ENCODE results near the gene SALL4. TPM values are rescaled to one million over a fixed set of nuclear protein-coding genes. Genes with fewer than 3 reads are reported as not detected.

Gene SALL4
- total RNA-seq, 1 experiment from 2014 or later: 279 TPM

DNA sequence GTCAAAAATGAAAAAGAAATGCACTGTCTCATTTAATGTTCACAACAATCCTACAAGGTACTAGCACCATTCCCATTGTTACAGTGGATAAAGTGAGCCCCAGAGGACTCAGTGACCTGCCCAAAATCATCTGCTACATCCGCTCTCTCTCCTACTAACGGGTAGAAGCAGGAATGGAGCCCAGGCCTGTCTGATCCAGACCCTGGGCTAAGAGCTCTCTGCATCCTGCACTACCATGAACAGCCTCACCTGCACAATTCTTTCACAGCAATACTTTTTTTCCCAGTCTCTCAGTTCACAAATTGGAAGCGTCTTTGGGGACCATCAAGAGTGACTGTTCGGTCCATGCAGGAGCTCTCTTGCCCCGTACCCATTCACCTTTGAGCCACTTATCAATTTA, 65.4 kb downstream of the SALL4 start:
- no peak overlapping the region for H4K91ac ChIP-seq (ENCODE audit: insufficient read length, low read depth, low read length)
- H3K36me3 Mint-ChIP-seq (ENCODE audit: insufficient read depth in 1 of 3, low read depth in 3 of 3): no peaks in the 10 kb centered on the region
- no peak overlapping the region for H4K8ac ChIP-seq (replicated peaks; ENCODE audit: insufficient read length, low read depth, low read length)
- no peaks in the 10 kb centered on the region for H3K79me1 ChIP-seq (ENCODE audit: insufficient read depth, low read depth, low read length, poor library complexity, severe bottlenecking)
- no peaks in the 10 kb centered on the region for H3K79me2 ChIP-seq (ENCODE audit: insufficient read depth, low read length)
- H4K5ac ChIP-seq (ENCODE audit: insufficient read length, low read depth, low read length): no peak overlapping the region
- no peak overlapping the region for H3K4me3 Mint-ChIP-seq
- H3K23ac ChIP-seq (ENCODE audit: insufficient read length, low read depth, low read length): no peak overlapping the region
- no peaks in the 10 kb centered on the region for H4K20me1 ChIP-seq (ENCODE audit: control insufficient read depth, insufficient read depth, insufficient read length)
- no peak overlapping the region for H3T11ph ChIP-seq (ENCODE audit: low read length)
- no peaks in the 10 kb centered on the region for H3K23me2 ChIP-seq (ENCODE audit: insufficient read length, low read depth, low read length, poor library complexity, severe bottlenecking)
- no peak overlapping the region for H2BK5ac ChIP-seq (ENCODE audit: insufficient read length, low read length)
- TF ChIP-seq, protein P1, sequence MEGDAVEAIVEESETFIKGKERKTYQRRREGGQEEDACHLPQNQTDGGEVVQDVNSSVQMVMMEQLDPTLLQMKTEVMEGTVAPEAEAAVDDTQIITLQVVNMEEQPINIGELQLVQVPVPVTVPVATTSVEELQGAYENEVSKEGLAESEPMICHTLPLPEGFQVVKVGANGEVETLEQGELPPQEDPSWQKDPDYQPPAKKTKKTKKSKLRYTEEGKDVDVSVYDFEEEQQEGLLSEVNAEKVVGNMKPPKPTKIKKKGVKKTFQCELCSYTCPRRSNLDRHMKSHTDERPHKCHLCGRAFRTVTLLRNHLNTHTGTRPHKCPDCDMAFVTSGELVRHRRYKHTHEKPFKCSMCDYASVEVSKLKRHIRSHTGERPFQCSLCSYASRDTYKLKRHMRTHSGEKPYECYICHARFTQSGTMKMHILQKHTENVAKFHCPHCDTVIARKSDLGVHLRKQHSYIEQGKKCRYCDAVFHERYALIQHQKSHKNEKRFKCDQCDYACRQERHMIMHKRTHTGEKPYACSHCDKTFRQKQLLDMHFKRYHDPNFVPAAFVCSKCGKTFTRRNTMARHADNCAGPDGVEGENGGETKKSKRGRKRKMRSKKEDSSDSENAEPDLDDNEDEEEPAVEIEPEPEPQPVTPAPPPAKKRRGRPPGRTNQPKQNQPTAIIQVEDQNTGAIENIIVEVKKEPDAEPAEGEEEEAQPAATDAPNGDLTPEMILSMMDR (conservative IDR thresholded peaks at IDR 0.05): no peak
- peaks cover 12% of the 10 kb centered on the region in 2 experiments; a peak in 3 of 4 replicates for H3K4me1 Mint-ChIP-seq
- no peak overlapping the region for H2BK15ac ChIP-seq (ENCODE audit: low read depth, low read length)
- no peak overlapping the region for H3K14ac ChIP-seq (ENCODE audit: insufficient read depth, low read length)
- no peaks in the 10 kb centered on the region for H3K9me3 ChIP-seq (ENCODE audit: control insufficient read depth, low read depth, low read length)
- no peaks in the 10 kb centered on the region for H3K27me3 Mint-ChIP-seq (ENCODE audit: low read depth)
- no peaks in the 10 kb centered on the region for H3K27me3 ChIP-seq (ENCODE audit: insufficient read depth, low read length)
- H3K4me1 ChIP-seq (ENCODE audit: insufficient read depth, low read length): no peaks in the 10 kb centered on the region
- no CpG with 5 or more reads among the region's 5 CpGs for WGBS (ENCODE audit: extremely low coverage, insufficient read length, low lambda C conversion rate)
- H3K9me3 Mint-ChIP-seq: no peaks in the 10 kb centered on the region
- no peak overlapping the region for H2AFZ ChIP-seq (ENCODE audit: low read length)
- no peak overlapping the region for H3K56ac ChIP-seq (ENCODE audit: insufficient read length, low read depth, low read length)
- no peak overlapping the region for H3K27ac Mint-ChIP-seq
- no peak for DNase-seq
- no peak overlapping the region for H3K27ac ChIP-seq (ENCODE audit: insufficient read length, low read depth, low read length)
- H2BK12ac ChIP-seq (ENCODE audit: insufficient read length, low read depth, low read length): no peak overlapping the region
- no peak overlapping the region for H3K4me2 ChIP-seq (ENCODE audit: insufficient read depth, insufficient read length, low read length)
- H2BK120ac ChIP-seq (ENCODE audit: low read depth, low read length, poor library complexity, severe bottlenecking): no peak overlapping the region
- no peak overlapping the region for H2AK5ac ChIP-seq (ENCODE audit: insufficient read length, low read length)
- no peak overlapping the region for H3K9ac ChIP-seq (ENCODE audit: extremely low read depth, insufficient read length, low read length)
- no peak overlapping the region for H2BK20ac ChIP-seq (ENCODE audit: low read depth, low read length, poor library complexity, severe bottlenecking)
- no peak overlapping the region for H3K4ac ChIP-seq (ENCODE audit: low read depth, low read length)
- H3K18ac ChIP-seq (ENCODE audit: insufficient read length, low read depth, low read length): no peak overlapping the region
